IMR-90 (cell line): ENCODE results near the gene EHBP1. TPM values are rescaled to one million over a fixed set of nuclear protein-coding genes. Genes with fewer than 3 reads are reported as not detected.

ENCODE experiments used
- ATAC-seq: fragments of 200-7000 bp; cut with Tn5 transposase; 2 replicates; pipeline ENCODE4 v1.9.1; 2020; ENCODE audit warnings: low read depth, mild to moderate bottlenecking, moderate library complexity
- BruUV-seq: library from RNA; stranded (reverse); fragments of 400-500 nt; replicated peaks from 2 replicates; lab custom pipeline; 2021; lab: Mats Ljungman, UMichigan
- CTCF ChIA-PET: fragments of 300-600 bp; formaldehyde crosslinking; extraction: SDS; loops from one replicate; lab custom pipeline; 2021; ENCODE audit warnings: antibody characterized with exemption; lab: Yijun Ruan, JAX
- POLR2A ChIA-PET: fragments of 300-600 bp; sonication (Branson Sonifier 250); formaldehyde crosslinking; loops from one replicate; lab custom pipeline; 2022; ENCODE audit warnings: antibody characterized with exemption; ENCODE audit not compliant: unreplicated experiment; lab: Charles Lee
- DNase-seq: peaks from one replicate; pipeline ENCODE4 v3.0.0; 2013
- H2AFZ ChIP-seq: replicated peaks from 2 replicates; pipeline ENCODE3; 2013; ENCODE audit warnings: low read length, mild to moderate bottlenecking; ENCODE audit not compliant: poor library complexity
- H2AK5ac ChIP-seq: 2 replicates; pipeline ENCODE4 v1.6.1; 2013; ENCODE audit warnings: low read depth, low read length, inconsistent platforms
- H2AK9ac ChIP-seq: replicated peaks from 2 replicates; pipeline ENCODE3; 2013; ENCODE audit warnings: mild to moderate bottlenecking, low read depth, low read length, moderate library complexity; ENCODE audit not compliant: poor library complexity
- H2BK120ac ChIP-seq: 2 replicates; pipeline ENCODE4 v1.6.1; 2013; ENCODE audit warnings: low read depth, low read length, inconsistent platforms
- H2BK15ac ChIP-seq: 3 replicates; pipeline ENCODE4 v1.6.1; 2013; ENCODE audit warnings: low read depth, low read length, inconsistent platforms
- H2BK20ac ChIP-seq: 2 replicates; pipeline ENCODE4 v1.6.1; 2013; ENCODE audit warnings: low read depth, mild to moderate bottlenecking, inconsistent platforms, low read length, moderate library complexity
- H2BK5ac ChIP-seq: 2 replicates; pipeline ENCODE4 v1.6.1; 2013; ENCODE audit warnings: mild to moderate bottlenecking, low read depth, low read length, inconsistent platforms; ENCODE audit not compliant: poor library complexity, severe bottlenecking
- H3K14ac ChIP-seq: replicated peaks from 2 replicates; pipeline ENCODE4 v1.6.1; 2013; ENCODE audit warnings: low read depth, low read length, inconsistent platforms
- H3K18ac ChIP-seq: 2 replicates; pipeline ENCODE4 v1.6.1; 2013; ENCODE audit warnings: low read depth, low read length, control low read depth
- H3K23ac ChIP-seq: 2 replicates; pipeline ENCODE4 v1.6.1; 2013; ENCODE audit warnings: low read depth, low read length, inconsistent platforms
- H3K27ac ChIP-seq: 2 replicates; pipeline ENCODE4 v1.5.1; 2013; ENCODE audit warnings: mild to moderate bottlenecking, control low read depth, low read length; ENCODE audit not compliant: insufficient read depth
- H3K27me3 ChIP-seq: 2 replicates; pipeline ENCODE4 v1.6.1; 2013; ENCODE audit warnings: low read length; ENCODE audit not compliant: control insufficient read depth, insufficient read depth
- H3K36me3 ChIP-seq: 2 replicates; pipeline ENCODE4 v1.6.1; 2013; ENCODE audit warnings: low read length, mixed read lengths; ENCODE audit not compliant: control insufficient read depth, insufficient read depth
- H3K4ac ChIP-seq: 2 replicates; pipeline ENCODE4 v1.6.1; 2013; ENCODE audit warnings: low read depth, low read length, inconsistent platforms
- H3K4me1 ChIP-seq: 2 replicates; pipeline ENCODE4 v1.6.1; 2013; ENCODE audit warnings: low read length, mixed read lengths; ENCODE audit not compliant: control insufficient read depth, insufficient read depth
- H3K4me2 ChIP-seq: 2 replicates; pipeline ENCODE4 v1.6.1; 2013; ENCODE audit warnings: low read depth, mild to moderate bottlenecking, control low read depth, low read length, moderate library complexity
- H3K4me3 ChIP-seq: 2 replicates; pipeline ENCODE4 v1.5.1; 2013; ENCODE audit warnings: low read depth, mild to moderate bottlenecking, control low read depth, low read length, moderate library complexity; ENCODE audit not compliant: insufficient read depth
- H3K56ac ChIP-seq: 2 replicates; pipeline ENCODE4 v1.6.1; 2013; ENCODE audit warnings: low read length, inconsistent platforms; ENCODE audit not compliant: insufficient read depth; ENCODE audit errors: extremely low read depth
- H3K79me1 ChIP-seq, 2 experiments: 2 replicates each; pipeline ENCODE4 v1.6.1; 2013; ENCODE audit warnings: low read length in 2 of 2, inconsistent platforms in 1 of 2, low read depth in 1 of 2
- H3K9ac ChIP-seq: 2 replicates; pipeline ENCODE4 v1.6.1; 2013; ENCODE audit warnings: low read depth, low read length, control low read depth
- H3K9me1 ChIP-seq: 2 replicates; pipeline ENCODE4 v1.6.1; 2013; ENCODE audit warnings: low read length, inconsistent platforms; ENCODE audit not compliant: insufficient read depth
- H3K9me3 ChIP-seq: 2 replicates; pipeline ENCODE4 v1.6.1; 2013; ENCODE audit warnings: low read length; ENCODE audit not compliant: control insufficient read depth, insufficient read depth
- H4K20me1 ChIP-seq: 2 replicates; pipeline ENCODE4 v1.6.1; 2013; ENCODE audit warnings: low read length, inconsistent platforms; ENCODE audit not compliant: insufficient read depth
- H4K5ac ChIP-seq: 2 replicates; pipeline ENCODE4 v1.6.1; 2013; ENCODE audit warnings: mild to moderate bottlenecking, low read depth, low read length, control low read depth
- H4K8ac ChIP-seq, 2 experiments: 2 replicates each; pipeline ENCODE4 v1.6.1; 2013; ENCODE audit warnings: low read depth in 2 of 2, low read length in 2 of 2, control low read depth in 1 of 2, inconsistent platforms in 1 of 2
- H4K91ac ChIP-seq: 2 replicates; pipeline ENCODE4 v1.6.1; 2013; ENCODE audit warnings: low read depth, low read length, inconsistent platforms; ENCODE audit not compliant: insufficient read depth
- BHLHE40 ChIP-seq: fragments of 150-350 bp; IDR thresholded peaks from 2 replicates; pipeline ENCODE4 v1.6.1; 2016; ENCODE audit warnings: mild to moderate bottlenecking, low read depth, low read length
- CHD1 ChIP-seq: IDR thresholded peaks from 2 replicates; pipeline ENCODE4 v1.6.1; 2012; ENCODE audit warnings: low read depth, low read length, improper control_type of control experiment
- CTCF ChIP-seq: conservative IDR thresholded peaks from 2 replicates; pipeline ENCODE4 v1.5.1; 2012; ENCODE audit warnings: mild to moderate bottlenecking, low read depth, low read length, improper control_type of control experiment
- POLR2A ChIP-seq: IDR thresholded peaks from 2 replicates; pipeline ENCODE4 v1.6.1; 2012; ENCODE audit warnings: mild to moderate bottlenecking, low read depth, low read length
- RFX5 ChIP-seq: IDR thresholded peaks from 2 replicates; pipeline ENCODE4 v1.8.0; 2012; ENCODE audit warnings: low read depth, mild to moderate bottlenecking, low read length, moderate library complexity
- USF2 ChIP-seq: fragments of 150-350 bp; IDR thresholded peaks from 2 replicates; pipeline ENCODE4 v1.6.1; 2017; ENCODE audit warnings: mild to moderate bottlenecking, antibody characterized with exemption, low read length, low read depth
- WGBS, 2 experiments: methylation state at CpG; one replicate each; pipeline versions ENCODE4 v1.1.5 to v1.1.7; 2013; ENCODE audit warnings: missing lambda C conversion rate in 2 of 2; ENCODE audit not compliant: insufficient read length in 1 of 2; ENCODE audit errors: extremely low coverage in 2 of 2; 5-methylcytosine and 5-hydroxymethylcytosine counted together
- dilution Hi-C: fragments of 300-500 bp; cut with HindIII; formaldehyde crosslinking; loops from one replicate; pipeline ENCODE4 v1.14.3; 2018; ENCODE audit warnings: low sequenced_read_pairs; ENCODE audit not compliant: unreplicated experiment
- in situ Hi-C: fragments of 300-500 bp; cut with MboI; formaldehyde crosslinking; loops from 3 replicates; pipeline ENCODE4 v1.14.3; 2019; ENCODE audit warnings: low sequenced_read_pairs, inconsistent platforms, mixed read lengths
- intact Hi-C: fragments of 100-400 bp; cut with micrococcal nuclease; formaldehyde crosslinking; loops from 2 replicates; pipeline ENCODE4 v1.10.0; 2022
- polyA plus RNA-seq, 3 experiments: library from polyadenylated mRNA; depleted of rRNA; stranded (reverse); fragments of >200 nt; gene quantifications; 2 replicates each; pipeline ENCODE4 v1.2.3, GENCODE V29; 2012; ENCODE audit warnings: low replicate concordance in 1 of 3
- total RNA-seq: library from RNA; depleted of rRNA; stranded (reverse); fragments of >200 nt; gene quantifications from 2 replicates; pipeline ENCODE4 v1.2.3, GENCODE V29; 2012

Gene EHBP1
- total and polyA plus RNA-seq, 2 of the 4 experiments (the other 2 are of a cell fraction) = 28.3 to 44.4 TPM

DNA sequence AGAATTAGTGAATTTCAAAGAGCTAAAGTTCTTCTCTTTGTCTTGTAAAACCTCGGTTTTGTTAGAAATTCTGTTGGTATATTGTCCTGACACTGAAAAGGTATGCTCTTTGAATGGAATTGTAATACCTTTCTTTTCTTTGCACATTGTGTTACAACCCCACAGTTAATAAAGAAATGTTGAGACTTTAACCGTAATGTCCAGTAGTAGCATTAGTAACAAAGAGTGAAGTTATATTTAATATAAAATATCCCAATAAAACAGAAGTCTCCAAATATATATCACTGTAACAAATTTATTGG lies 69.8 kb downstream of the EHBP1 start:
- no peak for ATAC-seq
- Histone ChIP-seq H3K9me3 (no peaks in the 10 kb centered on the region), H4K20me1 (no peaks in the 10 kb centered on the region), H3K9ac (no peak overlapping the region), H3K23ac (no peak overlapping the region), H3K9me1 (no peaks in the 10 kb centered on the region), H3K36me3 (no peaks in the 10 kb centered on the region), H2AFZ (no peak overlapping the region), H3K4me2 (no peak overlapping the region), H3K14ac (no peak overlapping the region), H3K27me3 (no peaks in the 10 kb centered on the region), H2AK9ac (no peak overlapping the region), H4K5ac (no peak overlapping the region), H4K8ac (no peak overlapping the region), H2BK20ac (no peak overlapping the region), H3K4me3 (no peak overlapping the region), H3K79me1 (peaks cover 0 to 11% of the 10 kb centered on the region in 2 experiments; a peak in 3 of 4 replicates), H3K18ac (no peak overlapping the region), H2BK5ac (no peak overlapping the region), H3K56ac (no peak overlapping the region), H4K91ac (no peak overlapping the region), H2AK5ac (no peak overlapping the region), H3K27ac (no peak overlapping the region), H3K4me1 (no peaks in the 10 kb centered on the region), H2BK120ac (no peak overlapping the region), H2BK15ac (no peak overlapping the region), H3K4ac (no peak overlapping the region)
- BruUV-seq = no TSS peak
- in situ Hi-C loops = loop anchor here (25.0 kb wide), 2 partner anchors 412 to 712 kb away; no protein-coding TSS in a partner anchor
- TF ChIP-seq CHD1 (no peak), POLR2A (no peak), BHLHE40 (no peak), CTCF (no peak), RFX5 (no peak), USF2 (no peak)
- dilution Hi-C loops = no loop called here
- intact Hi-C loops = loop anchor here (1.0 to 5.0 kb wide), 5 partner anchors 71 to 858 kb away; partner anchors contain the start of gene EHBP1
- POLR2A ChIA-PET = no interaction called here
- no CpG with 5 or more reads among the region's 2 CpGs for WGBS, 2 experiments
- DNase-seq = no peak
- CTCF ChIA-PET = interaction anchor here (4.9 kb wide), 1 partner anchor 318 kb away, joined by 45 read pairs; no protein-coding TSS in a partner anchor
